ENCODE results near the gene SEPHS1. TPM values are rescaled to one million over a fixed set of nuclear protein-coding genes. Genes with fewer than 3 reads are reported as not detected.
A peak's percentile ranks its signal among the peaks of the same experiment; 100 is the strongest.
"Not testable (repeated sequence)": the region's sequence is repeated elsewhere in the genome, so short reads cannot be mapped to it uniquely, and the experiment has no call there.

The SEPHS1 gene
- total RNA-seq, 1 donor: 26.4 TPM

DNA sequence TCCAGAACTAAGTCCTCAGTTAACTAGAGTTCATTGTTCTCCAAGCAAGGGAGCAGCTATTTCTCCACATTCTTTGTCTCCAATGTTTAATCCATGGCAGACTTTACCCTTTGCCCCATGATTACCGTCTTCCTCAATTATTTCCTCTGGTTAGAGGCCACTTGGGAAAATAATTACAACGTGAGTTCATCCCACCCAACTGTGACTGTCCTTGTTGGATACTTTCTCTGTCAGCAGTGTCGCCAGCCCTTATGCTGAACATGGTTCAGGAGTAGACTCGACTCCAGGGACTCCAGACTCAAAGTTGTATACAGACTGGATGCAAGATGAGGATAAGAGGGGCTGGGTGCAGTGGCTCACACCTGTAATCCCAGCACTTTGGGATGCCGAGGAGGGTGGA is 17.1 kb upstream of the SEPHS1 start:
- no peak for DNase-seq (ENCODE audit: low read depth in 2 of 3, low spot score in 2 of 3)

DNA sequence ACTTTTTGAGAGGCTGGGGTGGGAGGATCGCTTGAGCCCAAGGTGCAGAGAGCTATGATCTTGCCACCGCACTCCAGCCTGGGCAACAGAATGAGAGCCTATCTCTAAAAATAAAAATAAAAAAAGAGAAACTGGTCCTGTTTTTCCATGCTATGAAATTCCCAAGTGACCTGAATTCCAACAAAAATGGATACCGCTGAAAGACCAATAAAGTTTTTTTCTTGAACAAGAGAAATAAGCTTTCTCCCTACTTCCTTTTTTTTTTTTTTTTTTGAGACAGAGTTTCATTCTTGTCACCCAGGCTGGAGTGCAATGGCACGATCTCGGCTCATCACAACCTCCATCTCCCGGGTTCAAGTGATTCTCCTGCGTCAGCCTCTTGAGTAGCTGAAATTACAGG is 12.5 kb upstream of the SEPHS1 start:
- no peak for DNase-seq (ENCODE audit: low read depth in 2 of 3, low spot score in 2 of 3)

GRCh38 chr10:13356392-13356791 is 8.3 kb upstream of the SEPHS1 start:
- DNase-seq (ENCODE audit: low read depth in 2 of 3, low spot score in 2 of 3): no peak

- DNase-seq (ENCODE audit: low read depth in 2 of 3, low spot score in 2 of 3): no peak
Measured at GRCh38 chr10:13354783-13355182, 6.7 kb upstream of the SEPHS1 start.

DNA sequence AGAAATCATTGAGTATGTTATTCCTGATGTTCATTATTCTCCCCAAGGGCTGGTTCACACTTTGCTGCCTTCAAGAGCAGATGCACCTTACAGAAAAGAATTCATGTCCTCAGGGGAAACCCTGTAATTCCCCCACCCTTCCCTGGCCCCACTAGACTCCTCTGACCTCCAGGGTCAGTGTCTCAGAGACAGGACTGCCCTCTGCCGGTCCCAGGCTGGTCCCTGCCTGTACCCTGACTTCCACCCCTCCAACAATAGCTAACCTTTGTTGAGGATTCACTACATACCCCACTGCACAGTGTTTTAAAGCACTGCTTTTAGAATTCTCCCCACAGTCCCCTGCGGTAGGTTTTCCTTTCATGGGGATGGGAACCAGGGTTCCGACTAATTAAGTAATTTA is 4.4 kb upstream of the SEPHS1 start:
- DNase-seq (ENCODE audit: low read depth in 2 of 3, low spot score in 2 of 3): peak in 1 of 3 donors; percentile 36

DNA sequence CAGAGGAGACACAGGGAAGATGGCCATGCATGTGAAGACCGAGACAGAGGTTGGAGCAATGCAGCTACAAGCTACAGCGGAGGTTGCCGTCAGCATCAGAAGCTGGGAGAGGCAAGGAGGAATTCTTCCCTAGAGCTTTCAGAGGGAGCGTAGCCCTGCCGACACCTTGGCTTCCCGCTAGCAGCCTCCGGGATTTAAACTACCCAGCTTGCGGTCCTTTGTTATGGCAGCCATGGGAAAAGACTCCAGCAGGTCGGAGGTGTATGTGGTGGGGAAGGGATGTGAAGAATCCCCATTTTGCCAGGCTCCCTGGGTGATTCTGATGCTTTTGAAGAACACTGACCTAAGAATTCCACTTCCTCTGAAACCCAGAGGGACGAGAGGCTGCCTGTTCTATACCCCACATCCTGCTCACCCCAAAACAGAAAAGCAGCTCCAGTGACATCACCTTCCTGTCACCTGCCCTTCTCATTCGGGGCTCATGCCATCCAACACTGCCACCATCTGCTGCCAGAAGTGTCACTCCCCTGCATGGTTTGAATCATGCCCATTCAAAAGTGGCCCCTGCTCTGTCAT is 3.3 kb upstream of the SEPHS1 start:
- peak in 1 of 3 donors; percentile 35 for DNase-seq (ENCODE audit: low read depth in 2 of 3, low spot score in 2 of 3)

GRCh38 chr10:13349463-13350274 is 1.6 kb upstream of the SEPHS1 start:
- DNase-seq (ENCODE audit: low read depth in 2 of 3, low spot score in 2 of 3): peak in 2 of 3 donors; percentile 58 to 74

- peak in 2 of 3 donors; percentile 84 to 87 for DNase-seq (ENCODE audit: low read depth in 2 of 3, low spot score in 2 of 3)
Measured at GRCh38 chr10:13347500-13348156, 465 bp downstream of the SEPHS1 start.

- peak in 2 of 3 donors; percentile 32 to 45 for DNase-seq (ENCODE audit: low read depth in 2 of 3, low spot score in 2 of 3)
Measured at GRCh38 chr10:13347043-13347499, 1.0 kb downstream of the SEPHS1 start.

DNA sequence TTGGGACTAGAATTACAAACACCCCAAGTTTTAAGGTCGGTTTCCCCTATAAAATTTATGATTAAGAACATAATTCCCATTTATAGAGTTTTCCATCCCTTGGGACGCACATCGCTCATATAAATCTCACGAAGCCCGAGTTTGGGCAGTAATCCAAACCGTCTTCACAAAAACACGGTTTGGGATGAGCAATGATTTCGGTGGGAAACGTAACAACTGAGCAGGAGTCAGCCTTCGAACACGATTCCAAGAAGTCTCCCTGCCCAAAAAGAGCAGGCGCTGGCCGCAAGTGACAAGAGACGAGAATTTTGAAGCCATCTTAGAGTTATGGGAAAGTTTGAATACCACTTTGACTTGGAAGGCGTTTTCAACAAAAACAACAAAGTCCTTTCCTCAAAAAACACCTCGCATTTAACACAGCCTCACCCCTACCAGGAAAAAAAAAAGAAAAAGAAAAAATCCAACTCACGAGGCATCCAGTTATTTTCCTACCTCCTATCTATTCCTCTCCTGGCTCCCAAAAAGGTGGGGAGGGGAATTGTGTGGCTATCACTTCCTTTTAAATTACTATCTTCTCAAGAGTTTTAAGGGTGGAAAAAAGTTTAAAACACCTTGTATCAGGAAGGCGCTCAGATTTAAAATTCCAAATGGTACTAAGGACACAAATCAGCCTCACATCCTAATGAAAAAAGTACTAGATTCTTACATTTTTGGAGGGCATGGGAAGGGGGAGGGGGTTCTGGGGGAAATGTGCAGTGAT is 1.6 kb downstream of the SEPHS1 start:
- DNase-seq (ENCODE audit: low read depth in 2 of 3, low spot score in 2 of 3): peak in 1 of 3 donors; percentile 23

GRCh38 chr10:13340626-13341376 is 7.3 kb downstream of the SEPHS1 start:
- no peak for DNase-seq (ENCODE audit: low read depth in 2 of 3, low spot score in 2 of 3)

- no peak for DNase-seq (ENCODE audit: low read depth in 2 of 3, low spot score in 2 of 3)
Measured at GRCh38 chr10:13340068-13340467, 8.0 kb downstream of the SEPHS1 start.

DNA sequence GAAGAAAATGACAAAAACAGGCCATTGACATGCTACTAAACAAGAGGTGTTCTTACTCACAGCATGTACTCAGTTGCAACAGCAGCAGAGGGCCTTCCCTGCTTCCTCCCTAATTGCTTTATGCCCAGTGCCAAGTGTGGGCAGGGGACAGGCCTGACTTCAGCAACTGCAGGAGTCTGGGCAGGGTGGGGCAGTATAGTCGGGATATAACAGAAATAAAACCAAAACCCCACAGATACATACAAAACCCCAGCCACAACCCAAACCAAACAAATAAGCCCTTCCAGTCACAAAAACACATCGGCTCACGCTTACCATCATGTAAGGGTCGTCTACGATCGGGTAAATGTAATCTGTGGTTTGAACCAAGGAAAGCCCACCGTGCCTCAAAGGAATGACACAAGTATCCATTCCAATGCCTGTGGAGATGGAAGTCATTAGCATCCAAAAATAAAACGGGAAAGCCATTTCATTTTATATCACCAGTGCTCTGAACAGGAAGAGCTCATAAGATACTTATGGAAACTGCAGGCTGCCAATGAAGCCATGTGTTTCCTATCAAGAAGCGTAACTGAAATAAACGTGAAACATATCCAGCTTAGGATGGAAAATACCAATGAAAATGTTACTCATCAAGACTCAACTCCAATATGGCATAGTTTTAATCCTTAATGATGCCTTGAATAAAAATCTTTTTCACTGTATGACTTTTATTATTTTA is 9.5 kb downstream of the SEPHS1 start:
- DNase-seq (ENCODE audit: low read depth in 2 of 3, low spot score in 2 of 3): no peak

DNA sequence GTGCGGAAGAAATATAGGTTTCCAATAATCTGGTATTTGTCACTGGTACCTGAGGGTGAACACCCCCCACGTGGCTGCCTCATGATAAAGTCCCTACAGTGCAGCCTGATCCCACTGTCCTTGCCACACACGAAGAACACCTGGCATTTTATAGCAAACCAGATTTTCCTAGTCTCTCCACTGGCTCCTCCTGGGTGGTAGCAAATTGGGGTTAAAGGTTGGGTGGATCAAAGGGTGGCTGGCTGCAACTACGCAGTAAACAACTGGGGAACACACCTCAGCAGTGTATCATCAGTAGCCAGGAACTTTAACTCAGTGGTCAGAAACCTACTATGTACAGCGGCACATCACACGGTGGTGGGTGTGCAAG is 10.3 kb downstream of the SEPHS1 start:
- DNase-seq (ENCODE audit: low read depth in 2 of 3, low spot score in 2 of 3): no peak

DNA sequence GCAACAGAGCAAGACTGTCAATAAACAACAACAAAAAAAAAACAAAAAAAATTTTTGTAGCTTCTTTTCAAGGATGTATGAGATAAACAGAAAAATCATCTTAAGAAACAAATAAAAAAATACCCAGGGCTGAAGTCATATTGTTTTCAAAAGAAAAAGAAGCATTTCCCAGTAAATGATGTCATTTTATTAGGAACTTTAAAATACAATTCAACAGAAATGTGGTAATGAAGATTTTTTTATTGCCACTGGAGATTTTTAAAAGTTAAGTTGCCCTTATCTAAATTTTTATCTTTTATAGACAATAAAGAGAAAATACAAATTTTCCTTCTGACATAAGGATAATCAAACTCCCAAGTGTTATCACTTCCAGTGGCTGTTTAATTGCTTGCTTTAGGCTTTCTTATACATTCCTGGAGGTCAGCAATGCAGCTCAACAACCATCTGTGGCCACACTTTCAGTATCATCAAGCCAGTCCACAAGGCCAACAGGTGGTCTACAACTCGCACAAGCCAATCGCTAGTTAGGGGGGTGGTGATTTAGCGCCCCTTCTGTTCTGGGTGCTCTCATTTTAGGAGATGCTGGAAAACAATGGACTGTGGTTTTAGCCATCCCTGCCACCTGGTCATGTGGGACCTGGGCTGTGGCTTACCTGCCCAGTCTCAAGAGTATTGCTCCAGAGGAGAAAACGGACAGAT is 10.8 kb downstream of the SEPHS1 start:
- no peak for DNase-seq (ENCODE audit: low read depth in 2 of 3, low spot score in 2 of 3)

- DNase-seq (ENCODE audit: low read depth in 2 of 3, low spot score in 2 of 3): no peak
Measured at GRCh38 chr10:13335881-13336280, 12.2 kb downstream of the SEPHS1 start.

DNA sequence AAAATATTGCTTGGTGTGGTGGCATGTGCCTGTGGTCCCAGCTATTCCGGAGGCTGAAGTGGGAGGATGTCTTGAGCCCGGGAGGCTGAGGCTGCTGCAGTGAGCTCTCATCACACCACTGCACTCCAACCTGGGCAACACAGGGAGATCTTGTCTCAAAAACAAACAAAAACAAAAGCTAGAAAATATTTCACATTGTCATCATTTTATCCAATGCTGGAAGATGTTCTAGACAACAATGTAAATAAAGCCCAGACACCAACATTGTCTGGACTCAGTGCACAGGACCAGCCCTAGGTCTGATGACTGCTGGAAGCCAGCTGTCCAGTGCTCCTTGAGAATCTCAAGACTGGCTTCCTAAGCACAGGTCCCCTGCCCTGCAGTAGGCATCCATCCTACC is 13.5 kb downstream of the SEPHS1 start:
- no peak for DNase-seq (ENCODE audit: low read depth in 2 of 3, low spot score in 2 of 3)

- DNase-seq (ENCODE audit: low read depth in 2 of 3, low spot score in 2 of 3): no peak
Measured at GRCh38 chr10:13331646-13332045, 16.4 kb downstream of the SEPHS1 start.

DNA sequence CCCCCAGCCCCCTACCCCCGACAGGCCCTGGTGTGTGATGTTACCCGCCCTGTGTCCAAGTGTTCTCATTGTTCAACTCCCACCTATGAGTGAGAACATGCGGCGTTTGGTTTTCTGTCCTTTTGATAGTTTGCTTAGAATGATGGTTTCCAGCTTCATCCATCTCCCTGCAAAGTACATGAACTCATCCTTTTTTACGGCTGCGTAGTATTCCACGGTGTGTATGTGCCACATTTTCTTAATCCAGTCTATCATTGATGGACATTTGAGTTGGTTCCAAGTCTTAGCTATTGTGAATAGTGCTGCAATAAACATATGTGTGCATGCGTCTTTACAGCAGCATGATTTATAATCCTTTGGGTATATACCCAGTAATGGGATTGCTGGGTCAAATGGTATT is 17.1 kb downstream of the SEPHS1 start:
- DNase-seq (ENCODE audit: low read depth in 2 of 3, low spot score in 2 of 3): not testable (repeated sequence)

All from hematopoietic multipotent progenitor cell (in vitro differentiated cells).